K562 (cell line): Measurements from ENCODE around the gene MMS19.

Source experiments
- CHD1 ChIP-seq: fragments of 200-600 bp; sonication (generic); IDR thresholded peaks from one replicate; pipeline ENCODE4 v1.6.1; 2012; ENCODE audit warnings: mild to moderate bottlenecking, moderate library complexity, low read length, inconsistent platforms
- RBM15 ChIP-seq: fragments of 200-400 bp; formaldehyde crosslinking; IDR thresholded peaks from 2 replicates; pipeline ENCODE4 v1.6.1; 2018; ENCODE audit warnings: mild to moderate bottlenecking, low read length, moderate library complexity; ENCODE audit not compliant: insufficient read depth

DNA sequence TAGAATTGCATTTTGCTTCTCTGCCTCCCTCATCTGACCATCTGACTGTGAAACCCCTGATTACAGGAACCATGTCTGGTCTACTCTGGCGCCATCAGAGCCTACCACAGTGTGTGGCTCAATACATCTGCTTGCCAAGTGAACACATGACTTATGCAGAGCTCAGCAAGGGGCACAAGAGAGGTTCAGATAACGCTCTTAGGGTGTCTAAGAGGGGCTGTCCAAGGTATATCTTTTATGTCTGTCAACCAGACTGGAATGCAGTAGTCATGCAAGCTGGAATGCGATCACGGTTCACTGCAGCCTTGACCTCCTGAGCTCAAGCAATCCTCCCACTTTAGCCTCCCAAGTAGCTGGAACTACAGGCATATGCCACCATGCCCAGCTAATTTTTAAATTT, 86.8 kb downstream of the MMS19 start:
- no peak for TF ChIP-seq RBM15
- TF ChIP-seq CHD1 = no peak
